WTC11 (cell line): ENCODE results near the gene PALD1.

Experiments used
- RELA ChIP-seq: sonication (generic); formaldehyde crosslinking; IDR thresholded peaks from 2 replicates; pipeline ENCODE4 v1.8.1; 2022; ENCODE audit warnings: missing genetic modification reagents, mild to moderate bottlenecking, borderline replicate concordance
- ZNF317 ChIP-seq: sonication (generic); formaldehyde crosslinking; IDR thresholded peaks from 2 replicates; pipeline ENCODE4 v1.8.1; 2023; ENCODE audit warnings: low read depth, mild to moderate bottlenecking, moderate library complexity, missing genetic modification reagents, borderline replicate concordance
- TF ChIP-seq, protein P1 (sequence below): sonication (generic); formaldehyde crosslinking; IDR thresholded peaks from 2 replicates; pipeline ENCODE4 v1.8.0; 2023; ENCODE audit warnings: mild to moderate bottlenecking, missing genetic modification reagents
- TF ChIP-seq, protein P2 (sequence below): fragments of 200-600 bp; IDR thresholded peaks from 2 replicates; pipeline ENCODE4 v1.8.0; 2022; ENCODE audit warnings: antibody characterized with exemption

DNA sequence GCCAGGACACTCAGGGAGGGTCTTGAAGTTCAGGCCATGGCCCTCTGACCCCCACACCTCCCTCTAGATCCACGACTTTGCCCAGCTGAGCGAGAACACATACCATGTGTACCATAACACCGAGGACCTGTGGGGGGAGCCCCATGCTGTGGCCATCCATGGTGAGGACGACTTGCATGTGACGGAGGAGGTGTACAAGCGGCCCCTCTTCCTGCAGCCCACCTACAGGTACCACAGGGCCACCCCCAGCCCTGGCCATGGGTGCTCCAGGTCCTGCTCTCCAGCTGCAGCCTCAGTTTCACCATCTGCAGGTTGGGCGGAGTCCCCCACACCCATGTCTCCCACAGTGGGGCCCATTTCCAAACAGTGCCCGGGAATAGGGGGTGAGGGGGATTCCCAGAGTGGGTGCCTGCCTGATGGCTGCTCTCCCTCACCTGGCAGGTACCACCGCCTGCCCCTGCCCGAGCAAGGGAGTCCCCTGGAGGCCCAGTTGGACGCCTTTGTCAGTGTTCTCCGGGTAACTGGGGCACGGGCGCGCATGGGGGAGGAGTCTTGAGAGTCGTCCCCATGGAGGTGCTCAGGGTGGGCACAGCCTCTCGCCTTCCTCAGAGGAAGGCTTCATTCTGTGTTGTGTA lies 54.1 kb downstream of the PALD1 start:
- TF ChIP-seq, protein P1, sequence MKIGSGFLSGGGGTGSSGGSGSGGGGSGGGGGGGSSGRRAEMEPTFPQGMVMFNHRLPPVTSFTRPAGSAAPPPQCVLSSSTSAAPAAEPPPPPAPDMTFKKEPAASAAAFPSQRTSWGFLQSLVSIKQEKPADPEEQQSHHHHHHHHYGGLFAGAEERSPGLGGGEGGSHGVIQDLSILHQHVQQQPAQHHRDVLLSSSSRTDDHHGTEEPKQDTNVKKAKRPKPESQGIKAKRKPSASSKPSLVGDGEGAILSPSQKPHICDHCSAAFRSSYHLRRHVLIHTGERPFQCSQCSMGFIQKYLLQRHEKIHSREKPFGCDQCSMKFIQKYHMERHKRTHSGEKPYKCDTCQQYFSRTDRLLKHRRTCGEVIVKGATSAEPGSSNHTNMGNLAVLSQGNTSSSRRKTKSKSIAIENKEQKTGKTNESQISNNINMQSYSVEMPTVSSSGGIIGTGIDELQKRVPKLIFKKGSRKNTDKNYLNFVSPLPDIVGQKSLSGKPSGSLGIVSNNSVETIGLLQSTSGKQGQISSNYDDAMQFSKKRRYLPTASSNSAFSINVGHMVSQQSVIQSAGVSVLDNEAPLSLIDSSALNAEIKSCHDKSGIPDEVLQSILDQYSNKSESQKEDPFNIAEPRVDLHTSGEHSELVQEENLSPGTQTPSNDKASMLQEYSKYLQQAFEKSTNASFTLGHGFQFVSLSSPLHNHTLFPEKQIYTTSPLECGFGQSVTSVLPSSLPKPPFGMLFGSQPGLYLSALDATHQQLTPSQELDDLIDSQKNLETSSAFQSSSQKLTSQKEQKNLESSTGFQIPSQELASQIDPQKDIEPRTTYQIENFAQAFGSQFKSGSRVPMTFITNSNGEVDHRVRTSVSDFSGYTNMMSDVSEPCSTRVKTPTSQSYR (CRISPR knock-in tag) = no peak
- TF ChIP-seq ZNF317 (CRISPR knock-in tag) (no peak), RELA (CRISPR knock-in tag) (no peak)
- TF ChIP-seq, protein P2, sequence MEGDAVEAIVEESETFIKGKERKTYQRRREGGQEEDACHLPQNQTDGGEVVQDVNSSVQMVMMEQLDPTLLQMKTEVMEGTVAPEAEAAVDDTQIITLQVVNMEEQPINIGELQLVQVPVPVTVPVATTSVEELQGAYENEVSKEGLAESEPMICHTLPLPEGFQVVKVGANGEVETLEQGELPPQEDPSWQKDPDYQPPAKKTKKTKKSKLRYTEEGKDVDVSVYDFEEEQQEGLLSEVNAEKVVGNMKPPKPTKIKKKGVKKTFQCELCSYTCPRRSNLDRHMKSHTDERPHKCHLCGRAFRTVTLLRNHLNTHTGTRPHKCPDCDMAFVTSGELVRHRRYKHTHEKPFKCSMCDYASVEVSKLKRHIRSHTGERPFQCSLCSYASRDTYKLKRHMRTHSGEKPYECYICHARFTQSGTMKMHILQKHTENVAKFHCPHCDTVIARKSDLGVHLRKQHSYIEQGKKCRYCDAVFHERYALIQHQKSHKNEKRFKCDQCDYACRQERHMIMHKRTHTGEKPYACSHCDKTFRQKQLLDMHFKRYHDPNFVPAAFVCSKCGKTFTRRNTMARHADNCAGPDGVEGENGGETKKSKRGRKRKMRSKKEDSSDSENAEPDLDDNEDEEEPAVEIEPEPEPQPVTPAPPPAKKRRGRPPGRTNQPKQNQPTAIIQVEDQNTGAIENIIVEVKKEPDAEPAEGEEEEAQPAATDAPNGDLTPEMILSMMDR = no peak
